T-cell (primary cell): ENCODE data around the gene NUP210. TPM values are rescaled to one million over a fixed set of nuclear protein-coding genes. Genes with fewer than 3 reads are reported as not detected.

Experiments used
- ATAC-seq, 4 experiments: fragments of 200-7000 bp in 3 of 4; fragments of 150-1000 bp in 1 of 4; cut with Tn5 transposase; replicated peaks in 1 of 4; 1 replicate in 3 of 4; 2 replicates in 1 of 4; pipeline ENCODE4 v1.10.0; 2021; ENCODE audit warnings: moderate library complexity in 3 of 4, mild to moderate bottlenecking in 2 of 4, moderate number of reproducible peaks in 1 of 4
- CTCF ChIA-PET, 2 donors: fragments of 300-600 bp; sonication (Branson Sonifier 250); formaldehyde crosslinking; loops; one replicate each; lab custom pipeline; 2022; ENCODE audit warnings: antibody characterized with exemption in 2 of 2; lab: Charles Lee
- POLR2A ChIA-PET, 2 donors: fragments of 300-600 bp; sonication (Branson Sonifier 250); formaldehyde crosslinking; loops; one replicate each; lab custom pipeline; 2022; ENCODE audit warnings: antibody characterized with exemption in 2 of 2; lab: Charles Lee
- DNase-seq, 35 experiments: peaks; one replicate each; pipeline versions ENCODE4 v3.0.0 to v3.0.0-alpha.2; 2013 to 2023
- H3K27ac ChIP-seq: one replicate; pipeline ENCODE4 v1.5.1; 2013; ENCODE audit warnings: low read length
- H3K27me3 ChIP-seq, 2 experiments: replicated peaks in 1 of 2; 1 replicate in 1 of 2; 2 replicates in 1 of 2; pipeline versions ENCODE4 v1.6.1 to v1.7.0; 2013; ENCODE audit warnings: low read length in 1 of 2, mixed read lengths in 1 of 2; ENCODE audit not compliant: control insufficient read depth in 2 of 2, insufficient read depth in 2 of 2; ENCODE audit errors: extremely low read depth in 1 of 2
- H3K36me3 ChIP-seq, 2 donors: 1 replicate in 1 of 2; 2 replicates in 1 of 2; pipeline versions ENCODE4 v1.6.1 to v1.7.0; 2013; ENCODE audit warnings: low read length in 1 of 2; ENCODE audit not compliant: control insufficient read depth in 2 of 2, insufficient read depth in 1 of 2; ENCODE audit errors: extremely low read depth in 1 of 2
- H3K4me1 ChIP-seq, 2 experiments: 1 replicate in 1 of 2; 2 replicates in 1 of 2; pipeline versions ENCODE4 v1.6.1 to v1.7.0; 2013; ENCODE audit warnings: low read length in 2 of 2, mixed read lengths in 1 of 2; ENCODE audit not compliant: insufficient read depth in 2 of 2, control insufficient read depth in 1 of 2; ENCODE audit errors: extremely low read depth in 1 of 2
- H3K4me3 ChIP-seq, 2 donors: 1 replicate in 1 of 2; 2 replicates in 1 of 2; pipeline versions ENCODE4 v1.5.1 to v1.7.0; 2013; ENCODE audit warnings: mild to moderate bottlenecking in 2 of 2, low read length in 1 of 2, moderate library complexity in 1 of 2; ENCODE audit not compliant: control insufficient read depth in 1 of 2; ENCODE audit errors: extremely low read depth in 1 of 2
- H3K9me3 ChIP-seq: 2 replicates; pipeline ENCODE4 v1.7.0; 2013
- H3K27ac Mint-ChIP-seq, 2 donors: one replicate each; pipeline ENCODE4 v1.8.0; 2020 to 2021; ENCODE audit warnings: mild to moderate bottlenecking in 2 of 2, mixed read lengths in 2 of 2
- H3K27me3 Mint-ChIP-seq, 2 donors: one replicate each; pipeline ENCODE4 v1.8.0; 2021 to 2022; ENCODE audit warnings: mixed read lengths in 2 of 2
- H3K36me3 Mint-ChIP-seq: one replicate; pipeline ENCODE4 v1.8.0; 2021; ENCODE audit warnings: mixed read lengths
- H3K4me1 Mint-ChIP-seq, 3 donors: one replicate each; pipeline ENCODE4 v1.8.0; 2020 to 2022; ENCODE audit warnings: mixed read lengths in 3 of 3, mild to moderate bottlenecking in 1 of 3
- H3K4me3 Mint-ChIP-seq, 3 donors: one replicate each; pipeline ENCODE4 v1.8.0; 2020 to 2022; ENCODE audit warnings: mild to moderate bottlenecking in 3 of 3, mixed read lengths in 3 of 3, moderate library complexity in 3 of 3
- H3K9me3 Mint-ChIP-seq, 3 donors: one replicate each; pipeline ENCODE4 v1.8.0; 2020 to 2022; ENCODE audit warnings: mixed read lengths in 3 of 3
- WGBS: methylation state at CpG from one replicate; pipeline ENCODE4 v1.1.5; 2013; ENCODE audit warnings: missing lambda C conversion rate; ENCODE audit not compliant: insufficient coverage; 5-methylcytosine and 5-hydroxymethylcytosine counted together
- total RNA-seq, 35 experiments: library from RNA in 6 of 35; stranded (reverse) in 6 of 35; fragments of 120-200 nt in 1 of 35; gene quantifications; one replicate each; pipeline versions ENCODE4 v1.2.1 to v1.2.4 and lab custom pipeline; 2013 to 2026

NUP210 gene
- total RNA-seq, 5 donors from 2014 or later (not counting 1 experiment from before 2014, with no cell fraction given) = 117 to 148 (median 125) TPM

- Histone ChIP-seq H3K36me3 (peaks cover 34 to 99% of the 10 kb centered on the region in 2 donors), H3K4me3 (no peak overlapping the region), H3K27ac (no peak overlapping the region), H3K4me1 (peaks cover 0 to 30% of the 10 kb centered on the region in 2 experiments), H3K9me3 (no peaks in the 10 kb centered on the region), H3K27me3 (no peaks in the 10 kb centered on the region)
- POLR2A ChIA-PET = no interaction called here
- Mint-ChIP-seq H3K4me1 (peaks cover 4 to 19% (median 9%) of the 10 kb centered on the region in 3 donors), H3K27ac (no peak overlapping the region), H3K27me3 (no peaks in the 10 kb centered on the region), H3K9me3 (no peaks in the 10 kb centered on the region), H3K4me3 (no peak overlapping the region), H3K36me3 (peaks cover 50% of the 10 kb centered on the region)
- CTCF ChIA-PET = no interaction called here
- WGBS = 97% methylated on average over 19 of the region's 20 CpGs
- no peak for DNase-seq
- ATAC-seq = no peak
These were observed 80.3 kb downstream of the NUP210 start for GRCh38 chr3:13339833-13340232.

GRCh38 chr3:13338996-13339395 lies 81.1 kb downstream of the NUP210 start:
- Histone ChIP-seq H3K4me3 (no peak overlapping the region), H3K27me3 (no peaks in the 10 kb centered on the region), H3K9me3 (no peaks in the 10 kb centered on the region), H3K36me3 (peaks cover 31 to 99% of the 10 kb centered on the region in 2 donors), H3K27ac (no peak overlapping the region), H3K4me1 (peaks cover 0 to 22% of the 10 kb centered on the region in 2 experiments)
- ATAC-seq (no peak), DNase-seq (no peak)
- Mint-ChIP-seq H3K27me3 (no peaks in the 10 kb centered on the region), H3K4me3 (no peak overlapping the region), H3K4me1 (peaks cover 0 to 12% (median 2%) of the 10 kb centered on the region in 3 donors), H3K36me3 (peaks cover 50% of the 10 kb centered on the region), H3K9me3 (no peaks in the 10 kb centered on the region), H3K27ac (peak overlapping the region in 1 of 2 donors; percentile 11)
- 100% methylated on average over 1 of the region's 5 CpGs for WGBS
- POLR2A ChIA-PET = no interaction called here
- CTCF ChIA-PET = no interaction called here

GRCh38 chr3:13338231-13338630 lies 81.9 kb downstream of the NUP210 start:
- H3K36me3 Mint-ChIP-seq = peaks cover 48% of the 10 kb centered on the region
- Histone ChIP-seq H3K27ac (no peak overlapping the region), H3K4me3 (no peak overlapping the region), H3K36me3 (peaks cover 30 to 99% of the 10 kb centered on the region in 2 donors), H3K27me3 (no peaks in the 10 kb centered on the region), H3K4me1 (peaks cover 0 to 14% of the 10 kb centered on the region in 2 experiments), H3K9me3 (no peaks in the 10 kb centered on the region)
- H3K27ac Mint-ChIP-seq = peak overlapping the region; percentile 16 to 44
- CTCF ChIA-PET = no interaction called here
- WGBS = 93% methylated on average over 2 of the region's 3 CpGs
- H3K4me1 Mint-ChIP-seq = peaks cover 0 to 10% (median 2%) of the 10 kb centered on the region in 3 donors
- ATAC-seq (no peak), DNase-seq (no peak)
- POLR2A ChIA-PET = no interaction called here
- H3K27me3 Mint-ChIP-seq = no peaks in the 10 kb centered on the region
- no peak overlapping the region for H3K4me3 Mint-ChIP-seq
- no peaks in the 10 kb centered on the region for H3K9me3 Mint-ChIP-seq

- Histone ChIP-seq H3K36me3 (peaks cover 24 to 99% of the 10 kb centered on the region in 2 donors), H3K4me1 (peaks cover 0 to 13% of the 10 kb centered on the region in 2 experiments), H3K27me3 (no peaks in the 10 kb centered on the region), H3K4me3 (no peak overlapping the region), H3K27ac (no peak overlapping the region), H3K9me3 (no peaks in the 10 kb centered on the region)
- Mint-ChIP-seq H3K27ac (peak overlapping the region; percentile 22 to 63), H3K27me3 (no peaks in the 10 kb centered on the region), H3K4me3 (no peak overlapping the region), H3K9me3 (no peaks in the 10 kb centered on the region), H3K36me3 (peaks cover 46% of the 10 kb centered on the region), H3K4me1 (peaks cover 0 to 14% (median 2%) of the 10 kb centered on the region in 3 donors)
- WGBS = 73% methylated on average over 5 of the region's 12 CpGs
- ATAC-seq (no peak), DNase-seq (no peak)
- POLR2A ChIA-PET = no interaction called here
- CTCF ChIA-PET = no interaction called here
These were observed 83.5 kb downstream of the NUP210 start for GRCh38 chr3:13336592-13336991.

- CTCF ChIA-PET = no interaction called here
- peaks cover 46% of the 10 kb centered on the region for H3K36me3 Mint-ChIP-seq
- no peak for DNase-seq
These were observed 84.6 kb downstream of the NUP210 start for GRCh38 chr3:13335503-13335902.

GRCh38 chr3:13335059-13335458 lies 85.1 kb downstream of the NUP210 start:
- ChIA-PET POLR2A (no interaction called here), CTCF (no interaction called here)
- H3K27me3 ChIP-seq = no peaks in the 10 kb centered on the region
- H3K4me3 ChIP-seq = no peak overlapping the region
- no peaks in the 10 kb centered on the region for H3K9me3 ChIP-seq
- H3K4me3 Mint-ChIP-seq = no peak overlapping the region
- H3K27ac ChIP-seq = no peak overlapping the region
- WGBS = 77% methylated on average over 6 of the region's 6 CpGs
- H3K4me1 Mint-ChIP-seq = peaks cover 0 to 14% (median 2%) of the 10 kb centered on the region in 3 donors
- ATAC-seq (no peak), DNase-seq (no peak)
- peaks cover 50% of the 10 kb centered on the region for H3K36me3 Mint-ChIP-seq
- no peaks in the 10 kb centered on the region for H3K9me3 Mint-ChIP-seq
- H3K27me3 Mint-ChIP-seq = no peaks in the 10 kb centered on the region
- peaks cover 0 to 13% of the 10 kb centered on the region in 2 experiments for H3K4me1 ChIP-seq
- H3K36me3 ChIP-seq = peaks cover 20 to 99% of the 10 kb centered on the region in 2 donors
- H3K27ac Mint-ChIP-seq = no peak overlapping the region

More at GRCh38 chr3:13335503-13335902, 84.6 kb downstream of the NUP210 start:
- POLR2A ChIA-PET = no interaction called here
- no peak for ATAC-seq
- H3K27ac Mint-ChIP-seq = no peak overlapping the region
- H3K4me1 Mint-ChIP-seq = peaks cover 0 to 14% (median 2%) of the 10 kb centered on the region in 3 donors
- H3K4me3 ChIP-seq = no peak overlapping the region
- H3K27me3 ChIP-seq = no peaks in the 10 kb centered on the region
- H3K9me3 ChIP-seq = no peaks in the 10 kb centered on the region
- WGBS = 95% methylated on average over 16 of the region's 16 CpGs
- no peaks in the 10 kb centered on the region for H3K9me3 Mint-ChIP-seq
- H3K27me3 Mint-ChIP-seq = no peaks in the 10 kb centered on the region
- no peak overlapping the region for H3K4me3 Mint-ChIP-seq
- H3K4me1 ChIP-seq = peaks cover 0 to 13% of the 10 kb centered on the region in 2 experiments
- peaks cover 20 to 99% of the 10 kb centered on the region in 2 donors for H3K36me3 ChIP-seq
- H3K27ac ChIP-seq = no peak overlapping the region
